ENCODE data around the gene TES.
A peak's percentile ranks its signal among the peaks of the same experiment; 100 is the strongest.

Gene TES

DNA sequence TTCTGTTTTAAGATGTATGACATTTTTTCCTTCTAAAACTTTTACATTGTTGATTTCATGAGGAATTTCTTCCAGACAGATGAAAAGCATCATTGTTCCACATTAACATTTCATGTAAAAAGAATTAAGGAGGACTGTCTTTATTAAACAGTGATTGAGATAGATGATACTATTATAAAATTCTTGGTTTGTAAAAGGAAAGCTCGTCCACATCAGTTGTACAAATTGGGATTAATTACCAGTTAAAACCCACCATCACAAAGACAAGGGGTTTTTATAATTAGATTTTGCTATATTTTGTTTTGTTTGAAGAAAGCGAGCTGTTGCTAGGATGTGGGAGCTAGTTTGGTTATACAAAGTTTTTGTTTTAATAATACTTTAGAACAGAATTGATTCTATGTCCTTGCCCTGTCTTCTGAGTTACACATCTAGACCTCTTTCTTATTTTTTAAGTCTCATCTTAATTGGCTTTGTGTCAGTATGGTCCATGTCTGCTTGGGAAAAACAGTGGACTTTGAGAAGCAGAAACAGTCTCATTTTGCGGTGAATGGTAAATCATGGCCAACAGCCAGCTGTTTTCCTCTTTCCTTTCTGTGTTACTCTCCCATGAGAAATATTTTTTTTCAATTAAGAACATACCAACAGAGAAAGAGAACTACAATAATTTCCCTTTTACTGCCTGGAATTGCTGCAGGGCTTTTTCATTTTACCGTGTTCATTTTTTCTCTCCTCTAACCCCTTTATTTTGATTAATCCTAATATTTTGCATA, 3.2 kb downstream of the TES start:
- Histone ChIP-seq H3K27me3 (ENCODE audit: insufficient read depth, poor library complexity, severe bottlenecking) (no peaks in the 10 kb centered on the region), H3K9me3 (ENCODE audit: severe bottlenecking) (no peaks in the 10 kb centered on the region), H3K27ac (ENCODE audit: poor library complexity, severe bottlenecking) (peak overlapping the region; percentile 93), H3K4me3 (ENCODE audit: severe bottlenecking) (peak overlapping the region; percentile 93), H3K4me1 (ENCODE audit: insufficient read depth, poor library complexity, severe bottlenecking) (peaks cover 60% of the 10 kb centered on the region), H3K36me3 (ENCODE audit: low read depth) (peaks cover 46% of the 10 kb centered on the region)
- ATAC-seq (ENCODE audit: low read depth) (no peak), DNase-seq (ENCODE audit: low spot score) (no peak)
- TF ChIP-seq, protein P1, sequence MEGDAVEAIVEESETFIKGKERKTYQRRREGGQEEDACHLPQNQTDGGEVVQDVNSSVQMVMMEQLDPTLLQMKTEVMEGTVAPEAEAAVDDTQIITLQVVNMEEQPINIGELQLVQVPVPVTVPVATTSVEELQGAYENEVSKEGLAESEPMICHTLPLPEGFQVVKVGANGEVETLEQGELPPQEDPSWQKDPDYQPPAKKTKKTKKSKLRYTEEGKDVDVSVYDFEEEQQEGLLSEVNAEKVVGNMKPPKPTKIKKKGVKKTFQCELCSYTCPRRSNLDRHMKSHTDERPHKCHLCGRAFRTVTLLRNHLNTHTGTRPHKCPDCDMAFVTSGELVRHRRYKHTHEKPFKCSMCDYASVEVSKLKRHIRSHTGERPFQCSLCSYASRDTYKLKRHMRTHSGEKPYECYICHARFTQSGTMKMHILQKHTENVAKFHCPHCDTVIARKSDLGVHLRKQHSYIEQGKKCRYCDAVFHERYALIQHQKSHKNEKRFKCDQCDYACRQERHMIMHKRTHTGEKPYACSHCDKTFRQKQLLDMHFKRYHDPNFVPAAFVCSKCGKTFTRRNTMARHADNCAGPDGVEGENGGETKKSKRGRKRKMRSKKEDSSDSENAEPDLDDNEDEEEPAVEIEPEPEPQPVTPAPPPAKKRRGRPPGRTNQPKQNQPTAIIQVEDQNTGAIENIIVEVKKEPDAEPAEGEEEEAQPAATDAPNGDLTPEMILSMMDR (IDR thresholded peaks at IDR 0.05; ENCODE audit: poor library complexity, severe bottlenecking), result no peak

DNA sequence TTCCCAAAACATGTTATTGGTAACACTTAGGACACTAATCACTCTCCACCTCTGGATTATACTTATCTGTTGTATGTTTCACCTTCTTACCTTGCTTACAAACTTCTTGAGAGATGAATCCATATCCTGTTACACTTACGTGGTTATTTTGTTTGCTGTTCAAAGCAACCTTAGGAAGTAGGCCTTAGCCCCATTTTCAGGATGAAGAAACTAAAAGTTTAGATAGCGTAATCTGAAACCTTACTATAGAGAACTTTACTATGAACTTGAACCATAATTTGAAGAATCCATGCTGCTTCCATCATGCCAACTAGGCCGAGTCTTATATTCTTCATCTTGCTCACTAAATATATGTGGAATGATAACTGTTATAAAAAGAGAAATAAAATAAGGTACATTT, 4.6 kb downstream of the TES start:
- Histone ChIP-seq H3K4me3 (ENCODE audit: severe bottlenecking) (no peak overlapping the region), H3K9me3 (ENCODE audit: severe bottlenecking) (no peaks in the 10 kb centered on the region), H3K4me1 (ENCODE audit: insufficient read depth, poor library complexity, severe bottlenecking) (peaks cover 65% of the 10 kb centered on the region), H3K36me3 (ENCODE audit: low read depth) (peaks cover 53% of the 10 kb centered on the region), H3K27me3 (ENCODE audit: insufficient read depth, poor library complexity, severe bottlenecking) (no peaks in the 10 kb centered on the region), H3K27ac (ENCODE audit: poor library complexity, severe bottlenecking) (peak overlapping the region; percentile 93)
- TF ChIP-seq, protein P1 (IDR thresholded peaks at IDR 0.05; ENCODE audit: poor library complexity, severe bottlenecking), result no peak
- no peak for ATAC-seq (ENCODE audit: low read depth)
- no peak for DNase-seq (ENCODE audit: low spot score)

DNA sequence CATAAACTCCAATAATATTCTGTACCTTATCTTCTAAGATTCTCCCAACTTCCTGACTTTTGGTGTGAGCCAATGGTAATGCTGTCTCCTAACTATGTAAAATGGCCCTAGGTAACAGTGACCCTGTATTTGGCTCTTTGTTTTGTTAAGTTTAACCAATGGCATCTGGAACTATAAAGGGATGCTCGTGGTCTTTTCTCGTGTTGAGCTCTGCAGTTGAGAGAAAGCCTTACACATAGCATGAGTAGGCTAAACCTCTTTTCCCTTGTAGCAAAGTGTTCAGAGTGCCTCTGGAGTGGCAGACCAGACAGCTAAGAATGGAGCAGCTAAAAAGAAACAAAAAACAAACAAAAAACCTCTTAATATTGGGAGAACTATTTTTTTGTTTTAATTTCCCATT, 5.2 kb downstream of the TES start:
- H3K27ac ChIP-seq (ENCODE audit: poor library complexity, severe bottlenecking), result peak overlapping the region; percentile 93
- DNase-seq (ENCODE audit: low spot score), result no peak

DNA sequence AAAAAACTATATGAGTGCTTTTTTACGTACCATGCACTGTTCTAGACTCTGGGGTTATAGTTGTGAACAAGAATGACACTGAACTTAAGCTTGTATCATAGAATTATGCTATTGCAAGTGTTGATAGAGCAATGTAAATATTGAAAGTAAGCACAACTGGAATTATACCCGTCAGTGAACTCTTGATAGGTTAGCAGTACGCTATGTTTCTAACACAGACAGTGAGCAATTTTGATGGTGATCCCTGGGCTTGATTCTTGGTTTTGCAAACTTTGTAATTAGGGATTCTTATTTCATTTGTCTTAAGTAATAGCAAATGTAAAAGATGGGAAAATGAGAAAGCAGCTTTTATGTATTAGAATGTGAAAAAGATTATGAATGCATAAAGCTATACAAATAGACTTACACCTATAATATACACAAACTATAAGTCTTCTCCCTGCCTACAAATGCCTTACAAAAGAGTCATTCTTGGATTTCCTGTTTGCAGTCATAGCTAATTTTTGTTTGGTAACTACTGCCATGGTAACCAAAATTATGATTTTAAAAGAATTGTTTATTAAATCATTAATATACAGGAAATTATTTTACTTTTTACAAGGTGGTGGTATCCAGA, 6.7 kb downstream of the TES start:
- ATAC-seq (ENCODE audit: low read depth) (peak; percentile 63), DNase-seq (ENCODE audit: low spot score) (no peak)
- peaks cover 48% of the 10 kb centered on the region for H3K36me3 ChIP-seq (ENCODE audit: low read depth)
- TF ChIP-seq, protein P1 (IDR thresholded peaks at IDR 0.05; ENCODE audit: poor library complexity, severe bottlenecking), result no peak
- H3K27ac ChIP-seq (ENCODE audit: poor library complexity, severe bottlenecking), result peak overlapping the region; percentile 93
- no peaks in the 10 kb centered on the region for H3K27me3 ChIP-seq (ENCODE audit: insufficient read depth, poor library complexity, severe bottlenecking)
- peaks cover 69% of the 10 kb centered on the region for H3K4me1 ChIP-seq (ENCODE audit: insufficient read depth, poor library complexity, severe bottlenecking)
- H3K4me3 ChIP-seq (ENCODE audit: severe bottlenecking), result no peak overlapping the region
- no peaks in the 10 kb centered on the region for H3K9me3 ChIP-seq (ENCODE audit: severe bottlenecking)

More for the DNA sequence above, 5.2 kb downstream of the TES start:
- Histone ChIP-seq H3K9me3 (ENCODE audit: severe bottlenecking) (no peaks in the 10 kb centered on the region), H3K27me3 (ENCODE audit: insufficient read depth, poor library complexity, severe bottlenecking) (no peaks in the 10 kb centered on the region), H3K4me3 (ENCODE audit: severe bottlenecking) (no peak overlapping the region), H3K36me3 (ENCODE audit: low read depth) (peaks cover 53% of the 10 kb centered on the region), H3K4me1 (ENCODE audit: insufficient read depth, poor library complexity, severe bottlenecking) (peaks cover 65% of the 10 kb centered on the region)
- TF ChIP-seq, protein P1 (IDR thresholded peaks at IDR 0.05; ENCODE audit: poor library complexity, severe bottlenecking), result no peak
- no peak for ATAC-seq (ENCODE audit: low read depth)

All from RWPE2 (cell line).